OCI-LY1 (cell line): Measurements from ENCODE around the gene LIPC.

Experiments used
- CTCF ChIP-seq: fragments of 200-600 bp; sonication (generic), shearing (Covaris generic); IDR thresholded peaks from 2 replicates; pipeline ENCODE4 v1.5.1; 2017; ENCODE audit warnings: mild to moderate bottlenecking, antibody characterized with exemption, low read length, moderate library complexity, mixed read lengths
- EZH2 ChIP-seq: fragments of 200-600 bp; sonication (generic), shearing (Covaris generic); IDR thresholded peaks from 2 replicates; pipeline ENCODE4 v1.8.0; 2017; ENCODE audit warnings: borderline replicate concordance, mixed run types, mild to moderate bottlenecking, antibody characterized with exemption, low read length, moderate library complexity, mixed read lengths

GRCh38 chr15:58393241-58393662, 38.5 kb upstream of the LIPC start:
- no peak for TF ChIP-seq CTCF
- TF ChIP-seq EZH2: no peak
